NCI-H1930 (cell line): Measurements from ENCODE around the gene NRL.

Experiments used
- DNase-seq, 2 experiments: peaks; one replicate each; lab custom pipeline; 2025; lab: John Stamatoyannopoulos, UW

Gene NRL

DNA sequence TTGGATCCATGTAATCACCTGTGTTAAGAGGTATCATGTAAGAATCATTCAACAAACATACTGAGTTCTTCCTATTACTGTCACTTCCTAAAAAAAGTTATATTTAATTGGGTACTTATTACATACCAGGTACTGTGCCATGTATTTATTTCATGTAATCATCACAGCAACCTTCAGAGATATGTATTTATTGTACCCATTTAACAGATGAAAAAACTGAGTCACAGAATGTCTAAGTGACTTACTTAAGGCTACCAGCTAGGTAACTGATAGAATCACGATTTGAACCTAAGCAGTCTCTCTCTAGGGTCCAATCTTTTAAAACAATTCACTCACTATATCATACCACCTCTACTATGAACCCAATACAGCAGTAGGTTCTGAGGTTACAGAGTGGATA, 29.7 kb upstream of the NRL start:
- DNase-seq, result no peak

DNA sequence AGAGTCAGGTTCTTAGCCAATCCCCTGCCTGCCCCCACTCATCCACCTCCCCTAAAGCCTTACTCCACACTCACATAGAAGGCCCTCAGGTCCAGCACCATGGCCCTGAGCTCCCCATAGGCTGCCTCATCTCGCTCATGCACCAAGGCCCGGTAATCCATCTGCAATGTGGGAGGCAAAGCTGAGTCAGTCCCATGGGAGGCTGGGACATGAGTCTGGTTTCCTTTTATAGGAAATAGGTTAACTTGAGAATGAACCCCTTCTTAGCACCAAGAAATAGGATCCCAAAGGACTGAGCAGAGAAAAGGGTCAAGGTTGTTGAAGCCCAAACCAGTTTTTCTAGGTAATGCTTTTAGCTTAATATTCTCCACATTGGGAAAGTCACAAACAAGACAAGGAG, 28.8 kb upstream of the NRL start:
- DNase-seq, result no peak

DNA sequence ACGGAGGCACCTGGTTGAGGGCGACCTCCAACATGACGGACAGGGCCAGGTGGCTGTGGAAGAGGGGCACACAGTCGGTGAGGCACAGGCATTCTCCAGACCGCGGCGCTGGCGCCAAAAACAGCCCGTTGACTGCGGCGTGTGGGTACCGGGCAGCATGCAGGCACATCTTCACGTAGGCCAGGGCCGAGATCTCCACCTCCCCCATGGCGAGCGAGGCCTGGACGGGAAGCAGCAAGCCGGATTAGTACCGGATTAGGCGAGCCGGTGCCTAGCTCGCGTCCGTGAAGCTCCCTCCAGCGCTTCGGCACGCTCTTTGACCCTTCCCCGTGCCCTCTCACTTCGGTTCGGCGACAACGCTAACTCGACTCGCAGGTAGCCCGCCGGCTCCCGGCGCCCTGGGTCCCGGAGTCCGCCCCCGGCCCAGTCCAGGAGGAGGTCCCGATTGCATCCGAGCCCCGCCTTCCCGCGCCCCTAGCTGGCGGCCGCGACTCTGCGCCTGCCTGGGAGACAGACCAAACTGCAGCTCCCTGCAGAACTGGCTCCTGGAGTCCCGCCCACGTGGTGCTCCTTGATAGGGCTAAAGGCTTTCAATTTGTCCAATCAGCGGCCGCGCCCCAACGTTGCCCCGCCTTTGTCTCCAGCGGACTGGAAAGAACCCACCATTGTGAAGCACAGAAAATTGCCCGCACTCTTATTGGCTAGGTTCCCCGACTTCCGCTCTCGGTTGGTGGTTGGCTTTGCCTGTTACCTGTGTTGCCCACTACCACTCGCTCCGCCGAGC, 26.5 kb upstream of the NRL start, which contains the start of gene EMC9:
TSS of gene EMC9 (minus strand) at position 495 of the 784 bp plus-strand sequence. CDS start at position 208, 287 bp downstream.
- DNase-seq, result peak; percentile 99

DNA sequence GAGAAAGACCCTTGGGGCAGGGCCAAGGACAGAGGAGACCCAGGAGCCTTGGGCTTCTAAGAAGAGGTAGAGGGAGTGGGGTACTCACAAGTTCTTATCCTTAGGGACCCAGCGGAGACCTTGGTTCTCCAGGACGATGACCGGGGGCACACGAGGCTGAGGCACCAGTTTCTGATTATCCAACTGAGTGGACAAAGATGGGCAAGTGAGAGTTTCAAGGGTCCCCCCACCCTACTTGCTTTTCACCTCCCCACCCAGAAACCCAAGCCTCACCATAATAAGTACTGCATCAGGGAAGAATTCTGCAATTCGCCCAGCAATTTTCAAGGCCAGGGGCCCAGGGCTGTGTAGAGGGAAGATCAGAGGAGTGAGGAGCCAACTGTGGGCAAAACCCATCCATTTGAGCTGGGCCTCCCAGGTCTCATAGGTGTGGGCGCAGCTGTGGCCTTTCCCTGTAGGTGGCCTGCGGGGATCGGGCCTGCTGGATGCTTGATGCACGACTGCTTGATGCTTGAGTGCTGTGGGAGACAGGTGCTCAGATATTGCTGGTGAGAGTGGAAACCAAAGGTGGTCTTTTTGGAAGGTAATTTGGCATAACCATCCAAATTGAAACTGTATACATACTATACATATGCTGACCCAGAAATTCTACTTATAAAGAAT, 24.7 kb upstream of the NRL start:
- no peak for DNase-seq

DNA sequence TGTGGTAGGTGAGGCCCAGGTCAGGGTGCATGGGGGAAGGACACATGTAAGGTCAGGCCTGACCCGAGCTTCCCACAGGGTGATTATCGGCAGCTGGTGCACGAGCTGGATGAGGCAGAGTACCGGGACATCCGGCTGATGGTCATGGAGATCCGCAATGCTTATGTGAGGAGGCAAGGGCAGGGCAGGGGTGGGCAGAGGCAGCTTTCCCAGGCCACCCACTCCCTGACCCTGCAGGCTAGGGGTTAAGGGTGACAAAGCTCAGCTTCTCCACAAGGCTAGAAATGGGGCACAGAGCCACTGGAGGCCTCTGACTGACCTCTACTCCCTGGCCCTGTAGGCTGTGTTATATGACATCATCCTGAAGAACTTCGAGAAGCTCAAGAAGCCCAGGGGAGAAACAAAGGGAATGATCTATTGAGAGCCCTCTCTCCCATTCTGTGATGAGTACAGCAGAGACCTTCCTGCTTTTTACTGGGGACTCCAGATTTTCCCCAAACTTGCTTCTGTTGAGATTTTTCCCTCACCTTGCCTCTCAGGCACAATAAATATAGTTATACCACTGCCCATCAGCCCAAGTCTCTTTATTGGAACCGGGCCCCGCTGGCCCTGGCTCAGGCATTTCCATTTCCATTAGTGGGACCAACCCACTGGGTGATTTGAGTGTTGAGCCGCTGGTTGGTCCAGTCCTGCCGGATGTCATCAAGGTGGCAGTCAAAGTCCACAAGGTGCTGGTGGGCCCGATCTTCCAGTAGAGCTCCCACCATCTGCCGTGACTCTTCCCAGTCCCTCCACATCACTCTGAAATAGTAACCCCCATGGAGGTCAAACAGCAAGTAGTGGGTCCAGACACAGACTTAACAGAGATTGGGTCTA, 23.9 kb upstream of the NRL start:
- DNase-seq, result no peak

DNA sequence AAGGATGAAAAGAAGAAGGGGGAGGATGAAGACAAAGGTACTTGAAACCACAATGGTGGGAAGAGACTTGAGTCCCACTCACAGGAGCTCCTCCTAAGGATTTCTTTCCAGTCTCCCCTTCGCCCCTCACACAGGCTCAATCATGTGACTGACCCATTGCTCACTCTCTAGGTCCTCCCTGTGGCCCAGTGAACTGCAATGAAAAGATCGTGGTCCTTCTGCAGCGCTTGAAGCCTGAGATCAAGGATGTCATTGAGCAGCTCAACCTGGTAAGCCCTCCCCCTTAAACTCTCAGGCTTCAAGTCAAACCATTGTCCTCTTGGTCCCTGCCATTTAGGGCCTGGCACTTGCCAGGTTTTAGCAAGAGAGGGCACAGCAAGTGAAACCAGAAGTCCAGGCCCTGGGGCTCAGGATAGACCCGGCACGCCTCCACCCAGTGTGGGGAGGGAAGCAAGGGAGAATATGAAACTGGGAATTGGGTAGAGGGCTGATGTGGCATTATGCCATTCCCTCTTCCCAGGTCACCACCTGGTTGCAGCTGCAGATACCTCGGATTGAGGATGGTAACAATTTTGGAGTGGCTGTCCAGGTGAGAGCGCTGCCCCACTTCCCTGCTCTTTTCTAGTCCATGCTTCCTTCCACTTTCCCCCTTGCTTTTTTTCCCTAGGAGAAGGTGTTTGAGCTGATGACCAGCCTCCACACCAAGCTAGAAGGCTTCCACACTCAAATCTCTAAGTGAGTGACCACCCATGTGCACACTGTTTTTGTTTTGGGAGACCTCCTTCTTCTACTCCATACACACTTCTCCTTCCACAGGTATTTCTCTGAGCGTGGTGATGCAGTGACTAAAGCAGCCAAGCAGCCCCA, 23.0 kb upstream of the NRL start:
- no peak for DNase-seq

DNA sequence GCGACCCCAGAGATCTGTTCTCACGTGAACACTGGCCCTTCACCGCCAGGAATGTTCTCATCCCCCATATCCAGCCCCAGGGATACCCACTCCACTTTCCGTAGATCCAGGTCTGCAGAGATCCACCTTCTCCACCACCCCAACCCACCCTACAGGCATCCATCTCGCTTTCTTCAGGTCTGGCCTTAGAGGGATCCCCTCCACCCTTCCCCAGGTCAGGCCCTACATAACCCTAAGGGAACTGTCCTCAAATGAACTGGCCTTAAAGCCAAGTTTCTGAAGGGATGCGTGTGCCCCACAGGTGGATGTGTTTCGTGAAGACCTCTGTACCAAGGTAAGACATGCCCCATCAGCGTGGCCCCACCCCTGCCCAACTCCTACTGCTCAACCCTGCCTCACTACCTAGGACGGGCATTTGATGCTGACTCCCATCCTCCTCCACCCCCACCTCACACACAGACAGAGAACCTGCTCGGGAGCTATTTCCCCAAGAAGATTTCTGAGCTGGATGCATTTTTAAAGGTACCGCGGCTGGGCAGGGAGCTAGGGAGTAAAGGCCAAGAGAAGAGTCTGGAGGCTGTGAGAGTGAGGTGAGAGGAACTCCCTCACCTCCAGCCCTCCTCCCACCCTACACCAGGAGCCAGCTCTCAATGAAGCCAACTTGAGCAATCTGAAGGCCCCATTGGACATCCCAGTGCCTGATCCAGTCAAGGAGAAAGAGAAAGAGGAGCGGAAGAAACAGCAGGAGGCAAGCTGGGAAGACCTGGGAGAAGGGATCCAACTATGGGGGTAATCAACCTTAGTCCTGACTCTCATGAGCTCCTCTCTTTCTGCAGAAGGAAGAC, 22.2 kb upstream of the NRL start:
- no peak for DNase-seq

DNA sequence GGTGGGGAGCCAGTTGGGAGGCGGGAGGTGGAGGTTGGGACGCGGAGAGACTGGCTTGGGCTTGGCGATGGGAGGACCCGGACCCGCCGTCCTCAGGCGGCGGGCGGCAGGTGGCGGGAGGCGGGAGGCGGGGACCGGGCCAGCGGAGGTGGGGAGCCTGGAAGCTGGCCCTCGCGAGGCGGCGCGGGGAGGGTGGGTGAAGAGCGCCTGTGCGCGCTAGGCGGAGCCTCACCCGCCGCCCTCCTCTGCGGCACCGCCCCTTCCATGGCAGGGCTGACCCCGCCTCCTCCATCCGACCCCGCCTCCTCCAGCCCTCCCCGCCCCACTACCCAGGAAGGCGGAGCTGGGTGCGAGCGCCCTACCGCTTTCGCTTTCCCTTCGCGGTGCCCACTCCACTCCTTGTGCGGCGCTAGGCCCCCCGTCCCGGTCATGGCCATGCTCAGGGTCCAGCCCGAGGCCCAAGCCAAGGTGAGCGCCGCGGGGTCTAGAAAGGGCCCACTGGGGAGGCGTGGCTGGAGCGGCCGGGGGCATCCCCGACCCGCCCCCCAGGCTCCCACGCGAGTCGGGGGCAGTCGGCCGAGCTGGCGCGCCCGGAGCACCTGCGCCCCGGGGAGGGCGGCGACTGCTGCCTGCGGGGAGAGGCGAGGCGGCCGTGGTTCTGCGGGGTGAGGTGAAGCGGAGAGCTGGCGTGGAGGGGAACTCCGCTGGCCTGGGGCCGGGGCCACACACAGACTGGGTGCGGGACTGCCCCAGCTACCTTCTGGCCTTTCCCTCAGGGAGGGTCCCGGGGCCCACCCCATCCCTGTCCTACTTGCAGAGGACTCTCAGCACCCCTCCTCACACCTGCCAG, 21.3 kb upstream of the NRL start, which contains the start of gene PSME1:
TSS of gene PSME1 (plus strand) at position 361 of the 850 bp plus-strand sequence. CDS start at position 430, 69 bp downstream.
- peak; percentile 86 to 93 for DNase-seq

DNA sequence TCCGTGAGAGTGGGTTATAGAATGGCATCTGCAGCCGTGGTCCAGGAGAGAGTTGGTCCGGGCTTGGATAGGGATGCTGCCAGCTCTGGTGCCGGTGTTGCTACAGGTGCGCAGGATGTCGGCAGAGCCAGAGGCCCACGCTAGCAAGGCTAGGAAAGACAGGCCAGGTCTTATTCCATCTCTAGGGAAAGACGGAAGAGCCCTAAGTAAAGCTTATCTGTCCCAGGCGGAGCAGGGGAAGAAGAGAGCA, 20.8 kb upstream of the NRL start:
- no peak for DNase-seq

DNA sequence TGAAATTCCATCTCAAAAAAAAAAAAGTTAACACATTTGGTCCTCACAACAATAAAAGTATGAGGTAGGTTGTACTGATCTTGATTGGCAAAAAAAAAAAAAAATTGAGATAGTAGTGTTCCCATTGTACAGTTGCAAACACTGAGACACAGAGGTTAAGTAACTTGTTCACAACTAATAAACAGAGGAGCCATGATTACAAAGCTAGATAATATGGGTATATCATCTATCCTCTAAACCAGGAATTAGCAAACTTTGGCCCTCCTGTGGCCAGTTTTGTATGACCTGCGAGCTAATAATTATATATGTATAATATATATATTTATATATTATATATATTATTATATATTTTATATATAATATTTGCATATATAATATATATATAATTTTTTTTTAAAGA, 19.0 kb upstream of the NRL start:
- DNase-seq, result no peak

DNA sequence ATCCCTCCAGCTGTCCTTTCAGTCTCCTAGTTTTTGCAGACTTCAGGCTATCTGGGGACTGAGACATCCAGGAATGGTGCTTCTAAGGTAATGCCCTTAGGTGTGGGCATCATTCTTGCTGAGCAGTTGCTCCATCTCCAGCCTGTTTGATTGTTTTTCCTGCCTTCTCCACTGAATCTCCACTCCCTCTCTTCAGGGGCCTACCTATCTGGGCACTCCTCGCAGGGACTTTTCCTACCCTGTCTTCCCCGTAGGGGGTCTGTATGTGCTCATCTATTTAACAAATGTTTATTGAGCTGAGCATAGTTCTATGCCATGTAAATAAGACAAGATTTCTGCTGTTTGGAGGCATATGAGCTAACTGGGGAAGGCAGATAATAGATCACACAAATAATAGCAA, 18.2 kb upstream of the NRL start:
- no peak for DNase-seq

DNA sequence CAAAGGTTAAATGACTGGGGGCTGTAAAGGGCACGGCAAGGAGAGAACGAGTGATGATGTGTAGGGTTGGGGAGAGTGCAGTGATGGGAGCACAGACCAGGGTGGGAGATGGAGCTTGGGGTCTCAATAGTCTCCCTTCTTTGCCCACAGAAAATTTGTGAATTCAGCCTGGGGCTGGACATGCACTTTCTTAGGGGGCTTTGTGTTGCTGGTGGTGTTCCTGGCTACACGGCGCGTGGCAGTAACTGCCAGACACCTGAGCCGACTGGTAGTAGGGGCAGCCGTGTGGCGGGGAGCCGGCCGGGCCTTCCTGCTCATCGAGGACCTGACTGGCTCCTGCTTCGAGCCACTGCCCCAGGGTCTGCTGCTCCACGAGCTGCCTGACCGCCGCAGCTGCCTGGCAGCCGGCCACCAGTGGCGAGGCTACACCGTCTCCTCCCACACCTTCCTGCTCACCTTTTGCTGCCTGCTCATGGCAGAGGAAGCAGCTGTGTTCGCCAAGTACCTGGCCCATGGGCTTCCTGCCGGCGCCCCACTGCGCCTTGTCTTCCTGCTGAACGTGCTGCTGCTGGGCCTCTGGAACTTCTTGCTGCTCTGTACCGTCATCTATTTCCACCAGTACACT, 17.4 kb upstream of the NRL start:
- DNase-seq, result no peak

DNA sequence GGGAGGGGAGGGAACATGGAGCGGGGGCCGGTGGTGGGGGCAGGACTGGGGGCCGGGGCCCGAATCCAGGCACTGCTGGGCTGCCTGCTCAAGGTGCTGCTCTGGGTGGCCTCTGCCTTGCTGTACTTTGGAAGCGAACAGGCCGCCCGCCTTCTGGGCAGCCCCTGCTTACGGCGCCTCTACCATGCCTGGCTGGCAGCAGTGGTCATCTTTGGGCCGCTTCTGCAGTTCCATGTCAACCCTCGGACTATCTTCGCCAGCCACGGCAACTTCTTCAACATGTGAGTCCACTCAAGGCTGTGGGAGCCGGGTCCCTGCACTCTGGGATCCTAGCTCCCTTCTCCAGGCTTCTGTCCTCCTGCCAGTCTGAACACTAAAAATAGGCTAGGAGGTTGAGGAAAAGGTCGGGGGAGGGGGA, 16.8 kb upstream of the NRL start:
- DNase-seq, result no peak

DNA sequence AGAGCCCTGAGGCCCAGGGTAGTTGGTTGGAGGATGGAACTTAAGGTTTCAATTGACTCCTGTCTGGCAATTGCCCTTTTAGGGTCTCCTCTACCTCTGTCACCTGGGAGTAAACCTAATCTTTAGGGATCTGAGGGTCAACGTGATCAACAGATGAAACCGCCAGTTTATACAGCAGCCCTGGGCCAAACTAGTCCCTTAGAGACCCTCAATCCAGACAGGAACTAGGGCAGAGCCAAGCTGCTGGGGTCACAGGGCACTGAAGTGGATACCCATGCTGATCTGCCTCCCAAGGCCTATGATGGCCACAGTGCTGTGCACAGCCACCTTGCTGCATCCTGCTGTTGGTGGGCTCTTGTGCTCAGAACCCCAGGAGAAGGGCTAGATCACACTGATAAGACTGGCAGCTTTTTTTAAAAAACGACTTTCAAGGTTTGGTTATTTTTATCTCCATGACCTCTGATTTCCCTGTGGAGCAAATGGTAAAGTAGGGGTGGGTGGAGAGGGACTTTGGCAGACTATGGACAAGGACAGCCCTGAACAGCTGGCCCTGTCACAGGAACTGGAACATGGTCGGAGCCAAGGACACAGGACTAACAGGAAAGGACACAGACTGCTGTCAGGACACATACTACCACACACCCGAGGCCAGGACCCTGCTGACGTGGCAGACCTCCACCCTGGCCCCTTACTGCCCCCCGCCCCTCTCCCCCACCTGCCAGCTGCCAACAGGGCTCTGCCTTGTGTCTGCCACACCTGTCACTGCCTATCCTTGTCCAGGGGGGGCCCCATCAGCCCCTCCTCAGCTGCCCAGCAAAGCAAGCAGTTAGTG, 16.2 kb upstream of the NRL start:
- DNase-seq, result no peak

DNA sequence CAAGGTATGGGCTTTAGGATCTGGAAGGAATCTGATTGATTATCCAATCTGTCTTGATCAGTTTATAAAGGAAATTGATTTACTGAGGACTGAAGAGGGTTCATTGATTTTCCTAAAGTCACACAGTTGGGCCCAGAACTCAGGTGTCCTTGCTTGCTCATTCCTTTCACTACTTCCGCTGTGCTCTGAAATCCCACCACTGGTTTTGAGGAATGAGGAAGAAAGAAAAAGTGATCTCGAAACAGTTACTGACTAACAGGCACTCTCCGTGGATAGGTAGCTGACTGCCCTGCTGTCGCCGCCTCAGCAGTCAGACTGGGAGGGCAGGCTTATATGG, 15.6 kb upstream of the NRL start, which contains the start of gene FITM1:
TSS of gene FITM1 (plus strand) at position 280 of the 337 bp plus-strand sequence. CDS start 905 bp downstream, outside the sequence.
- no peak for DNase-seq

DNA sequence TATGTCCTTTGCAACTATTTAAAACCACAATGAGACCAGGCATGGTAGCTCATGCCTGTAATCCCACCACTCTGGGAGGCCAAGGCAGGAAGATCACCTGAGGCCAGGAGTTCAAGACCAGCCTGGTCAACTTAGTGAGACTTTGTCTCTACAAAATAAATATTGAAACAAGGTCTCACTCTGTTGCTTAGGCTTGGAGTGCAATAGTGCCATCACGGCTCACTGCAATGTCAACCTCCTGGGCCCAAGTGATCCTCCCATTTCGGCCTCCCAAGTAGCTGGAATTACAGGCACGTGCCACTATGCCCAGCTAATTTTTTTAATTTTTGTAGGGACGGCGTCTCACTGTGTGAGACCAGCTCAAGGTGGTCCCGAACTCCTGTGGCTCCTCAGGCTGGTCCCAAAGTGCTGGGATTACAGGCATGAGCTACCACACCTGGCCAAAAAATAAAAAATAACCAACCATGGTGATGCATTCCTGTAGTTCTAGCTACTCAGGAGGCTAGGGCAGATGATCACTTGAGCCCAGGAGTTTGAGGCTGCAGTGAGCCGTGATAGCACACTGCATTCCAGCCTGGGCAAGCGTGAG, 14.8 kb upstream of the NRL start:
- DNase-seq, result no peak

DNA sequence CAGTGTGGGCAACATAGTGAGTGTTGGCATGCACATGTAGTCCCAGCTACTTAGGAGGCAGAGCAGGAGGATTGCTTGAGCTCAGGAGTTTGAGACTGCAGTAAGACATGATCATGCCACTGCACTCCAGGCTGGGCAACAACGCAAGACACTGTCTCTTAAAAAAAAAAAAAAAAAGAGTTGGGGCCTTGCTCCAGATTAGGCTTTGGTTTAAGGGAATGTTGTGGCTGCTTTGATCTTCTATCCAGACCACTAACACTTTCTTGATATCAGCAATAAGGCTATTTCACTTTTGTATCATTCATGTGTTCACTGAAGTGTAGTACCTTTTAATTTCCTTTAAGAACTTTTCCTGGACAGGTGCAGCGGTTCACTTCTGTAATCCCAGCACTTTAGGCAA, 12.9 kb upstream of the NRL start:
- no peak for DNase-seq

DNA sequence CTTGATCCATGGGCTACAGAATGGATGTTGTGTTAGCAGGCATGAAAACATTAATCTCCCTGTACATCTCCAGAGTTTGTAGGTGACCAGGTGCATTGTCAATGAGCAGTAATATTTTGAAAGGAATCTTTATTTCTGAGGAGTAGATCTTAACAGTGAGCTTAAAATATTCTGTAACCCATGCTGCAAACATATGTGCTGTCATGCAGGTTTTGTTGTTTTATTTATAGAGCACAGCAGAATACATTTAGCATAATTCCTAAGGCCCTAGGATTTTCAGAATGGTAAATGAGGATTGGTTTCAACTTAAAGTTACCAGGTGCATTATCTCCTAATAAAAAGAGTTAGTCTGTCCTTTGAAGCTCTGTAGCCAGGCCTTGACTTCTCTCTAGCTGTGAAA, 12.2 kb upstream of the NRL start:
- no peak for DNase-seq
